NCI-H128 (cell line): ENCODE measurements around the gene SCD5.

Experiments used
- DNase-seq: peaks from one replicate; lab custom pipeline; 2025; ENCODE audit not compliant: unreplicated experiment; lab: John Stamatoyannopoulos, UW

Gene SCD5

GRCh38 chr4:82594456-82594855 lies 204.1 kb downstream of the SCD5 start:
- no peak for DNase-seq

- no peak for DNase-seq
These were observed 205.2 kb downstream of the SCD5 start for GRCh38 chr4:82593411-82593810.

GRCh38 chr4:82592639-82593038 lies 206.0 kb downstream of the SCD5 start:
- DNase-seq = no peak

- DNase-seq = no peak
These were observed 207.0 kb downstream of the SCD5 start for GRCh38 chr4:82591592-82591991.

- DNase-seq = no peak
These were observed 208.8 kb downstream of the SCD5 start for GRCh38 chr4:82589756-82590155.

GRCh38 chr4:82588771-82589270 lies 209.8 kb downstream of the SCD5 start:
- DNase-seq = no peak

GRCh38 chr4:82587826-82588540 lies 210.6 kb downstream of the SCD5 start:
- DNase-seq = no peak

- no peak for DNase-seq
These were observed 212.7 kb downstream of the SCD5 start for GRCh38 chr4:82585690-82586435.

GRCh38 chr4:82584931-82585330 lies 213.7 kb downstream of the SCD5 start:
- DNase-seq = no peak

- no peak for DNase-seq
These were observed 214.6 kb downstream of the SCD5 start for GRCh38 chr4:82583897-82584587.

- no peak for DNase-seq
These were observed 218.7 kb downstream of the SCD5 start for GRCh38 chr4:82579932-82580331.
